Lung (tissue), 12 donors: ENCODE measurements around the gene CDH23. TPM values are rescaled to one million over a fixed set of nuclear protein-coding genes. Genes with fewer than 3 reads are reported as not detected.

ENCODE experiments used
- ATAC-seq: fragments of 200-7000 bp; cut with Tn5 transposase; one replicate; pipeline ENCODE4 v1.9.1; 2020; ENCODE audit warnings: moderate number of reproducible peaks; ENCODE audit not compliant: insufficient read depth, low FRiP score
- DNase-seq, 3 donors: peaks; one replicate each; pipeline ENCODE4 v3.0.0-alpha.2; 2013 to 2017
- H3K27ac ChIP-seq, 2 donors: one replicate each; pipeline ENCODE4 v1.5.1; 2013; ENCODE audit warnings: mild to moderate bottlenecking in 2 of 2, moderate library complexity in 2 of 2, control low read depth in 1 of 2, inconsistent platforms in 1 of 2, low read depth in 1 of 2, low read length in 1 of 2
- H3K27me3 ChIP-seq, 3 donors: one replicate each; pipeline ENCODE4 v1.5.1; 2013; ENCODE audit warnings: low read length in 2 of 3; ENCODE audit not compliant: control insufficient read depth in 3 of 3, insufficient read depth in 3 of 3
- H3K36me3 ChIP-seq, 4 donors: one replicate each; pipeline ENCODE4 v1.5.1; 2013; ENCODE audit warnings: low read length in 4 of 4, mild to moderate bottlenecking in 1 of 4, moderate library complexity in 1 of 4; ENCODE audit not compliant: control insufficient read depth in 4 of 4, insufficient read depth in 4 of 4
- H3K4me1 ChIP-seq, 5 donors: one replicate each; pipeline ENCODE4 v1.5.1; 2013; ENCODE audit warnings: low read length in 5 of 5, mild to moderate bottlenecking in 2 of 5, moderate library complexity in 1 of 5; ENCODE audit not compliant: control insufficient read depth in 5 of 5, insufficient read depth in 5 of 5
- H3K4me3 ChIP-seq: one replicate; pipeline ENCODE4 v1.5.1; 2013; ENCODE audit warnings: mild to moderate bottlenecking, control low read depth, moderate library complexity
- H3K9ac ChIP-seq, 2 donors: one replicate each; pipeline ENCODE4 v1.5.1; 2013; ENCODE audit warnings: low read length in 2 of 2, control low read depth in 1 of 2; ENCODE audit not compliant: insufficient read depth in 1 of 2
- H3K9me3 ChIP-seq, 4 donors: one replicate each; pipeline ENCODE4 v1.5.1; 2013; ENCODE audit warnings: low read length in 3 of 4, mild to moderate bottlenecking in 1 of 4, moderate library complexity in 1 of 4; ENCODE audit not compliant: control insufficient read depth in 4 of 4, insufficient read depth in 3 of 4
- CTCF ChIP-seq: IDR thresholded peaks from 2 replicates; pipeline ENCODE4 v1.5.1; 2012; ENCODE audit warnings: mild to moderate bottlenecking; ENCODE audit errors: control extremely low read depth, extremely low read depth
- WGBS, 2 donors: extraction: QIAGEN DNeasy Blood & Tissue Kit; methylation state at CpG; one replicate each; pipeline ENCODE4 v1.1.7; 2013; 5-methylcytosine and 5-hydroxymethylcytosine counted together
- polyA plus RNA-seq, 2 donors: library from polyadenylated mRNA; stranded (reverse); fragments of 200-250 nt; gene quantifications; one replicate each; pipeline ENCODE4 v1.2.1, GENCODE V29; 2013
- total RNA-seq, 2 donors: library from RNA; depleted of rRNA in 1 of 2; stranded (reverse); fragments of >200 nt in 1 of 2; gene quantifications; one replicate each; pipeline ENCODE4 v1.2.1, GENCODE V29; 2014 to 2021
- donor health status: control.
- donor health status: control.
- donor health status: Bipolar disorder and iron deficiency.
- donor health status: healthy.
- donor health status: DM: yes; HTN: yes; CAD: no.

CDH23 gene
- total and polyA plus RNA-seq, 4 donors, result 4.5 to 29.5 (median 6.0) TPM

GRCh38 chr10:71716426-71716825, 319.7 kb downstream of the CDH23 start:
- 91 to 93% methylated on average over 5 of the region's 5 CpGs for WGBS, 2 donors
- no peaks in the 10 kb centered on the region for H3K27me3 ChIP-seq
- no peaks in the 10 kb centered on the region for H3K36me3 ChIP-seq
- H3K4me1 ChIP-seq, result peaks cover 0 to 63% (median 36%) of the 10 kb centered on the region in 5 donors
- no peak overlapping the region for H3K4me3 ChIP-seq
- DNase-seq (no peak), ATAC-seq (no peak)
- H3K9me3 ChIP-seq, result no peaks in the 10 kb centered on the region
- no peak overlapping the region for H3K9ac ChIP-seq
- no peak for TF ChIP-seq CTCF
- H3K27ac ChIP-seq, result no peak overlapping the region

- H3K4me3 ChIP-seq, result no peak overlapping the region
- H3K9ac ChIP-seq, result peak overlapping the region in 1 of 2 donors; percentile 19
- H3K36me3 ChIP-seq, result no peaks in the 10 kb centered on the region
- H3K27ac ChIP-seq, result peak overlapping the region in 1 of 2 donors; percentile 15
- 91 to 95% methylated on average over 4 of the region's 4 CpGs for WGBS, 2 donors
- no peaks in the 10 kb centered on the region for H3K27me3 ChIP-seq
- ATAC-seq (no peak), DNase-seq (no peak)
- H3K4me1 ChIP-seq, result peaks cover 0 to 63% (median 36%) of the 10 kb centered on the region in 5 donors
- no peak for TF ChIP-seq CTCF
- H3K9me3 ChIP-seq, result no peaks in the 10 kb centered on the region
These were observed 320.3 kb downstream of the CDH23 start for GRCh38 chr10:71717056-71717455.

- Histone ChIP-seq H3K9me3 (no peaks in the 10 kb centered on the region), H3K4me3 (no peak overlapping the region), H3K27ac (peak overlapping the region in 1 of 2 donors; percentile 15), H3K27me3 (no peaks in the 10 kb centered on the region), H3K36me3 (no peaks in the 10 kb centered on the region), H3K9ac (peak overlapping the region in 1 of 2 donors; percentile 19), H3K4me1 (peaks cover 0 to 63% (median 34%) of the 10 kb centered on the region in 5 donors)
- 58 to 73% methylated on average over 2 of the region's 2 CpGs for WGBS, 2 donors
- ATAC-seq (no peak), DNase-seq (peak; percentile 79 to 91 (median 87))
- no peak for TF ChIP-seq CTCF
These were observed 320.8 kb downstream of the CDH23 start for GRCh38 chr10:71717551-71717951.

GRCh38 chr10:71718165-71718698, 321.5 kb downstream of the CDH23 start:
- TF ChIP-seq CTCF, result no peak
- Histone ChIP-seq H3K27ac (peak overlapping the region in 1 of 2 donors; percentile 59), H3K36me3 (no peaks in the 10 kb centered on the region), H3K27me3 (no peaks in the 10 kb centered on the region), H3K9ac (peak overlapping the region in 1 of 2 donors; percentile 7), H3K4me1 (peaks cover 0 to 56% (median 30%) of the 10 kb centered on the region in 5 donors), H3K4me3 (no peak overlapping the region), H3K9me3 (no peaks in the 10 kb centered on the region)
- no peak for DNase-seq
- 81 to 85% methylated on average over 10 of the region's 10 CpGs for WGBS, 2 donors
- no peak for ATAC-seq
